RWPE1 (cell line): Measurements from ENCODE around the gene CDHR3.

Experiments used
- CTCF ChIA-PET: fragments of 350-600 bp; sonication (Branson Sonifier 250); formaldehyde crosslinking; extraction: SDS; loops from one replicate; lab custom pipeline; 2021; lab: Yijun Ruan, JAX
- POLR2A ChIA-PET: fragments of 400-600 bp; formaldehyde crosslinking; extraction: SDS; loops from one replicate; lab custom pipeline; 2020; ENCODE audit warnings: antibody characterized with exemption; ENCODE audit not compliant: low non-redundant PET; lab: Yijun Ruan, JAX
- DNase-seq: peaks from one replicate; pipeline ENCODE4 v3.0.0; 2012; ENCODE audit warnings: low spot score
- H3K27ac ChIP-seq: fragments of 450-650 bp; 2 replicates; pipeline ENCODE4 v1.5.1; 2017
- CTCF ChIP-seq: fragments of 450-650 bp; conservative IDR thresholded peaks from 2 replicates; pipeline ENCODE4 v1.5.1; 2017; ENCODE audit warnings: low read depth, mild to moderate bottlenecking

The CDHR3 gene

GRCh38 chr7:106074257-106074656 lies 111.2 kb downstream of the CDHR3 start:
- H3K27ac ChIP-seq, result peak overlapping the region; percentile 17; the same call in 1 of the 2 replicates
- DNase-seq, result no peak
- ChIA-PET POLR2A (interaction anchor here (0.7 to 1.5 kb wide), 2 partner anchors 9 to 37 kb away, joined by 3 read pairs; partner anchors contain the start of gene SYPL1), CTCF (interaction anchor here (0.8 kb wide), 1 partner anchor 45 kb away, joined by 3 read pairs; no protein-coding TSS in a partner anchor)
- TF ChIP-seq CTCF, result no peak

GRCh38 chr7:106075937-106076336 lies 112.9 kb downstream of the CDHR3 start:
- H3K27ac ChIP-seq, result no peak overlapping the region

GRCh38 chr7:106076537-106076936 lies 113.5 kb downstream of the CDHR3 start:
- CTCF ChIA-PET, result no interaction called here
- no peak for DNase-seq
- H3K27ac ChIP-seq, result no peak overlapping the region
- POLR2A ChIA-PET, result no interaction called here
- TF ChIP-seq CTCF, result no peak

More at GRCh38 chr7:106075937-106076336, 112.9 kb downstream of the CDHR3 start:
- CTCF ChIA-PET, result no interaction called here
- no peak for TF ChIP-seq CTCF
- DNase-seq, result no peak
- POLR2A ChIA-PET, result no interaction called here

- H3K27ac ChIP-seq, result no peak overlapping the region
- ChIA-PET CTCF (interaction anchor here (0.6 to 1.2 kb wide), 4 partner anchors 37 to 1821 kb away, joined by 3 to 7 read pairs (median 4); no protein-coding TSS in a partner anchor), POLR2A (interaction anchor here (0.7 kb wide), 1 partner anchor 760 kb away, joined by 7 read pairs; no protein-coding TSS in a partner anchor)
- no peak for DNase-seq
- TF ChIP-seq CTCF, result no peak
These were observed 117.4 kb downstream of the CDHR3 start for GRCh38 chr7:106080300-106080987.

GRCh38 chr7:106082087-106082854 lies 119.2 kb downstream of the CDHR3 start:
- ChIA-PET CTCF (interaction anchor here (2.0 kb wide), 1 partner anchor 11 kb away, joined by 8 read pairs; no protein-coding TSS in a partner anchor), POLR2A (interaction anchor here (0.6 kb wide), 1 partner anchor 8 kb away, joined by 3 read pairs; no protein-coding TSS in a partner anchor)
- H3K27ac ChIP-seq, result no peak overlapping the region
- no peak for TF ChIP-seq CTCF
- no peak for DNase-seq
